Measurements from ENCODE around the gene ZDHHC22. TPM values are rescaled to one million over a fixed set of nuclear protein-coding genes. Genes with fewer than 3 reads are reported as not detected.
A peak's percentile ranks its signal among the peaks of the same experiment; 100 is the strongest.

Gene ZDHHC22
- total RNA-seq, 4 donors from 2014 or later: not detected

- peak overlapping the region; percentile 96 to 100 (median 98) for H3K27ac ChIP-seq
These were observed 42.0 kb downstream of the ZDHHC22 start for GRCh38 chr14:77099425-77100167.

GRCh38 chr14:77098529-77099353, 42.9 kb downstream of the ZDHHC22 start:
- no peak for TF ChIP-seq EP300 (IDR thresholded peaks at IDR 0.05)
- no peak for TF ChIP-seq POLR2A (IDR thresholded peaks at IDR 0.05)
- TF ChIP-seq CTCF (IDR thresholded peaks at IDR 0.05): no peak
- WGBS, 2 donors: 3 to 5% methylated on average over 20 to 23 of the region's 23 CpGs
- Histone ChIP-seq H3K36me3 (no peaks in the 10 kb centered on the region), H3K4me1 (peaks cover 0 to 74% (median 47%) of the 10 kb centered on the region in 4 donors), H3K27ac (peak overlapping the region; percentile 96 to 100 (median 98)), H3K9me3 (no peaks in the 10 kb centered on the region), H3K27me3 (no peaks in the 10 kb centered on the region), H3K4me3 (peak overlapping the region; percentile 83 to 95 (median 90))
- DNase-seq (ENCODE audit: low spot score in 2 of 2): peak; percentile 26 to 41

More at GRCh38 chr14:77099425-77100167, 42.0 kb downstream of the ZDHHC22 start:
- Histone ChIP-seq H3K4me1 (peaks cover 0 to 78% (median 53%) of the 10 kb centered on the region in 4 donors), H3K9me3 (no peaks in the 10 kb centered on the region), H3K27me3 (no peaks in the 10 kb centered on the region), H3K4me3 (peak overlapping the region in 3 of 4 donors; percentile 83 to 95 (median 90)), H3K36me3 (no peaks in the 10 kb centered on the region)
- 12 to 13% methylated on average over 7 of the region's 7 CpGs for WGBS, 2 donors
- DNase-seq (ENCODE audit: low spot score in 2 of 2): peak in 1 of 2 donors; percentile 56
- TF ChIP-seq CTCF (IDR thresholded peaks at IDR 0.05): no peak
- no peak for TF ChIP-seq POLR2A (IDR thresholded peaks at IDR 0.05)
- peak in 1 of 2 donors; percentile 72 for TF ChIP-seq EP300 (IDR thresholded peaks at IDR 0.05)

GRCh38 chr14:77097700-77098528, 43.7 kb downstream of the ZDHHC22 start, which contains the start of gene CIPC:
Gene CIPC, plus strand, starts transcription at chr14:77098258. Its CDS starts 7,451 bp downstream, at chr14:77105709.
- TF ChIP-seq EP300 (IDR thresholded peaks at IDR 0.05) (peak; percentile 91 to 97), POLR2A (IDR thresholded peaks at IDR 0.05) (peak; percentile 69 to 85), CTCF (IDR thresholded peaks at IDR 0.05) (peak in 2 of 5 experiments; percentile 52 to 68)
- peaks cover 0 to 66% (median 43%) of the 10 kb centered on the region in 4 donors for H3K4me1 ChIP-seq
- WGBS, 2 donors: 1% methylated on average over 44 to 86 of the region's 87 CpGs
- H3K36me3 ChIP-seq: no peaks in the 10 kb centered on the region
- H3K4me3 ChIP-seq: peak within 1 kb of the TSS; percentile 83 to 95 (median 90)
- H3K9me3 ChIP-seq: no peaks in the 10 kb centered on the region
- H3K27ac ChIP-seq: peak within 1 kb of the TSS; percentile 97 to 100 (median 98)
- H3K27me3 ChIP-seq: no peaks in the 10 kb centered on the region
- peak; percentile 100 for DNase-seq (ENCODE audit: low spot score in 2 of 2)

GRCh38 chr14:77097006-77097699, 44.4 kb downstream of the ZDHHC22 start:
- H3K9me3 ChIP-seq: no peaks in the 10 kb centered on the region
- H3K36me3 ChIP-seq: no peaks in the 10 kb centered on the region
- TF ChIP-seq POLR2A (IDR thresholded peaks at IDR 0.05) (no peak), CTCF (IDR thresholded peaks at IDR 0.05) (no peak), EP300 (IDR thresholded peaks at IDR 0.05) (no peak)
- H3K4me3 ChIP-seq: peak overlapping the region; percentile 47 to 95 (median 86)
- H3K27ac ChIP-seq: peak overlapping the region; percentile 97 to 100 (median 98)
- peak in 1 of 2 donors; percentile 54 for DNase-seq (ENCODE audit: low spot score in 2 of 2)
- peaks cover 0 to 58% (median 35%) of the 10 kb centered on the region in 4 donors for H3K4me1 ChIP-seq
- 2% methylated on average over 20 of the region's 20 CpGs for WGBS, 2 donors
- no peaks in the 10 kb centered on the region for H3K27me3 ChIP-seq
